ENCODE results near the gene CXCL14. TPM values are rescaled to one million over a fixed set of nuclear protein-coding genes. Genes with fewer than 3 reads are reported as not detected.
A peak's percentile ranks its signal among the peaks of the same experiment; 100 is the strongest.

The CXCL14 gene
- total RNA-seq, 2 donors from 2014 or later, result not detected

DNA sequence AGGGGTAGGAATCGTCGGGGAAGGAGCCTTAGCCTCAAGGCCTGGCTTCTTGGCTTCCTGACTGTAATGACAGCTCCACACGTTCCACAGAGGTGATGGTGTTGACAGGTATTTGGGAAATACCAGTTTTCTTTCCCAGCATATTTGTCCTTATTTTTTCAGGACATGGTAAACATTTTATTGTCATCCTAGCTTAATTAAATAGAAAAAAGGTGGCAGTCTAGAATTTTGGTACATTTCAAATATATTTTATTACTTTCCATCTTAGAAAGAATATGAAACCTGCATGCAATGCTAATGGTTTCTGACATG lies 8.4 kb downstream of the CXCL14 start:
- no peaks in the 10 kb centered on the region for H3K36me3 Mint-ChIP-seq (ENCODE audit: low read depth)

DNA sequence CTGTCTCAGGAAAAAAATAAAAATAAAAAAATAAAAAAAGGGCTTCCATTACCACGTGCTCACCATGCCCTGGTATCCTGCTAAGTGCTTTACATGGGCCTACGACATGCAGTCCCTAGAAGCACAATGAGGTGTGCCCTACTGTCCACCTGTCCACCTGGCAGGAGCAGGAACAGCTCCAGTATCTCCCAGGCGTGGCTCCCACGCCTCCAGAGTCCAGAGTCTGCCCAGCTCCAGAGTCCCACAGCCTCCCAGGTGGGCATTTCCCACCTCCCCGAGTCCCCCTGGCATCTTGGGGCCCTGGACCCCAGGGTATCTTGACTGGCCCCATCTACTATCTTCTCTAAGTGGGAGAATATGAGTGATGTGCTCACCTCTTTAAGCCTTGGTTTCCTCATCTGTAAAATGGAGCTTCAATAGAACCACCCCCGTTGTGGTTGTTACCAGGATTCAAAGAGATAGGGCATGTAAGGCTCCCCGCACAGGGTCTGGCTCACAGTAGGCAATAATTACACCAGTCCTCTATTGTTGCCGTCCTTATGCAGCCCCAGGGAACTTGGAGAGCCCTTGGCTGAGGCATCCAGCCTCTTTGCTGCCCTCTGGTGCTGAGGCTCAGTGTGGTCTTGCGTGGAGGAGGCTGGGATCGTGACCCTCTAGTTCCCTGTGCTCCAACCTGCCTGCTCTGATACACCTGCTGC lies 8.9 kb downstream of the CXCL14 start:
- Mint-ChIP-seq H3K36me3 (ENCODE audit: low read depth) (no peaks in the 10 kb centered on the region), H3K4me1 (peaks cover 9% of the 10 kb centered on the region), H3K27me3 (peaks cover 44% of the 10 kb centered on the region), H3K27ac (no peak overlapping the region), H3K4me3 (no peak overlapping the region)
- DNase-seq (no peak), ATAC-seq (no peak)
- H3K9me3 ChIP-seq (ENCODE audit: control insufficient read depth, low read length, poor library complexity, severe bottlenecking), result no peaks in the 10 kb centered on the region

More for the DNA sequence above, 8.4 kb downstream of the CXCL14 start:
- DNase-seq, result no peak
- Mint-ChIP-seq H3K4me1 (peaks cover 9% of the 10 kb centered on the region), H3K27me3 (peaks cover 43% of the 10 kb centered on the region), H3K4me3 (no peak overlapping the region), H3K27ac (no peak overlapping the region)
- H3K9me3 ChIP-seq (ENCODE audit: control insufficient read depth, low read length, poor library complexity, severe bottlenecking), result no peaks in the 10 kb centered on the region
- ATAC-seq, result no peak

DNA sequence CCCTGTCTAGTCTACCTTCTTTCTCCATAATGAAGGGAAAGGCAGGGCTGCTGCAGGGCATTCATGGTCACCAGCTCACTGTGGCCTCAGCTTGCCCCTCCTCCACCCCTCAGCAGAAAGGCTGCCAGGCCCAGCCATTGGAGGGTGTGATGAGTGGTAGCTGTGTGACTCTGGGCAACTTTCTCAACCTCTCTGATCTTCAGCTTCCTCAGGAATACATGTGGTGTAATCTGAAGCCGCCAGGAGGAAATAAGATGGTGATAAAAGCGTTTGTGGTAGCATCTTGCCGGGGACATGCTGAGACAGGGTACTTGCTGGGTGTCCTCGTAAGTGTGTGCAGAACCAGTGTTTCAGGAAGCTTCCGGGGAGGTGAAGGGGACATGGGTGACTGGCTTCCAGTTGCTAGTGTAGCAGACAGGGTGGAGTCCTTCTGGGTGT lies 9.8 kb downstream of the CXCL14 start:
- Mint-ChIP-seq H3K4me3 (no peak overlapping the region), H3K36me3 (ENCODE audit: low read depth) (no peaks in the 10 kb centered on the region), H3K4me1 (peaks cover 9% of the 10 kb centered on the region), H3K27me3 (peaks cover 47% of the 10 kb centered on the region), H3K27ac (no peak overlapping the region)
- no peaks in the 10 kb centered on the region for H3K9me3 ChIP-seq (ENCODE audit: control insufficient read depth, low read length, poor library complexity, severe bottlenecking)
- no peak for DNase-seq
- no peak for ATAC-seq

- Mint-ChIP-seq H3K4me3 (no peak overlapping the region), H3K27ac (no peak overlapping the region), H3K4me1 (peaks cover 9% of the 10 kb centered on the region), H3K27me3 (peaks cover 47% of the 10 kb centered on the region), H3K36me3 (ENCODE audit: low read depth) (no peaks in the 10 kb centered on the region)
- ATAC-seq, result no peak
- no peaks in the 10 kb centered on the region for H3K9me3 ChIP-seq (ENCODE audit: control insufficient read depth, low read length, poor library complexity, severe bottlenecking)
- no peak for DNase-seq
Measured at GRCh38 chr5:135568246-135568645, 10.5 kb downstream of the CXCL14 start.

DNA sequence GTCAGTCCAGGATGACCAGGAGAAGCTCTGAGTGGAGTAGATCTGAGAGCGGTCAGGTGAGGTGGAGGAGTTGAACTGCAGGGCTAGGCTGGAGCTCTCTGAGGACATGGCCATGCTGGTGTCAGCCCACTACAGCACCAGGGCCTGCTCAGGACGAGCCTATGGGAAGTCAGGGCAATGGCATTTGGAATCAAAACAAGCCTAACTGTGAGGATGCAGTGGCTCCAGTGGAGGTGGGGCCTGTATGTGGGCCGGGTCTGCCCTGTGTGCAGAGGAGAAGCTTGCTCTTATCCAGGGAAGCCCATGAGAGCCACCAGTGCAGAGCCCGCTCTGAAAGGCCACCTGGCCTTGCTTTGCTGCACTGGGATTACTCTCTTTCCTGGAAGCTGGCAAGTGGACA lies 11.1 kb downstream of the CXCL14 start:
- Mint-ChIP-seq H3K36me3 (ENCODE audit: low read depth) (no peaks in the 10 kb centered on the region), H3K4me3 (no peak overlapping the region), H3K4me1 (peaks cover 9% of the 10 kb centered on the region), H3K27me3 (peaks cover 45% of the 10 kb centered on the region), H3K27ac (no peak overlapping the region)
- DNase-seq (no peak), ATAC-seq (no peak)
- H3K9me3 ChIP-seq (ENCODE audit: control insufficient read depth, low read length, poor library complexity, severe bottlenecking), result no peaks in the 10 kb centered on the region

DNA sequence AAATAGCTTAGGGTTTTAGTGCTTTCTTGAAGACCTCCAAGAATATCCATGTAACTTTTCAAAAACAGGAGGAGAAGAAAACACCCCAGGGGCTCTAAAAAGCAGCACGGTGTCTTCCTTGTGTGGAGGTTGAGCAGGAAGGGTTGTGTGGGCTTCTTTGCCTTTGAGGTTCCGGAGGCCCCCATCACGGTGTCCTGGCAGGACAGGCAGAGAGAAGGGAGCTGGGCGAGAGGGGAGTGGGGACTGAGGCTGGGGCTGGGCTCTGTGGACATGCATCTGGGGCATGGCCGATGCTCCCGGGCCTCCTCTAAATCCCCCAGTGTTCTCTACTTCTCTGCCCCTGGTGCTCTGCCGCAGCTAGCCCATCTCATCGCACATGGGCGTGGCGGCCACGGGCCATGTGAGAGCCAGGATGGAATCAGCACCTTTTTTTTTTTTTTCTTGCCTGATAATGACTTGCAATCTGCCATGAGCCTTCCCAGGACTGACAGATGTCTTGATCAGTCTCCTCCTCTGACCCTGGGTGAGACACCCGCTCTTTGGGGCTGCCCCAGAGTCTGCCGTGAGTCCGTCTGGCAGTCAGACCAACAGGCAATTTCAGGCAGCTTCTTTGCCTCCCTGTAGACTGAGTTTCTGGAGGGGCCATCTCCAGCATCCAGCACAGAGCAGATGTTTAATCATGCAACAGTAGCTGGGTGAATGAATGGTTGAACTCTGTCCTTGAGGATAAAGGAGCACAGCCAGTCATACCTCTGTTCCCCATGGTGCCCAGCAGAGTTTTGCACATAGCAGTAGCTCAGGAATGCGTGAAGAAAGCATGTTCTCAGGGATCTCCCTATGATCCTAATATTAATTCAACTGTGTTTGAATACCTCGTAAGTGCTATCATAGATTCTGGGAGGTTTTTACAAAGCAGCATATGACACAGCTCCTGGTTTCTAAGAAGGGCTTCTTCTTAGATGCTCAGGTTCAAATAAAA lies 12.1 kb downstream of the CXCL14 start:
- Mint-ChIP-seq H3K36me3 (ENCODE audit: low read depth) (no peaks in the 10 kb centered on the region), H3K27ac (no peak overlapping the region), H3K4me1 (peaks cover 9% of the 10 kb centered on the region), H3K27me3 (peaks cover 36% of the 10 kb centered on the region), H3K4me3 (no peak overlapping the region)
- no peaks in the 10 kb centered on the region for H3K9me3 ChIP-seq (ENCODE audit: control insufficient read depth, low read length, poor library complexity, severe bottlenecking)
- no peak for ATAC-seq
- no peak for DNase-seq

- no peaks in the 10 kb centered on the region for H3K9me3 ChIP-seq (ENCODE audit: control insufficient read depth, low read length, poor library complexity, severe bottlenecking)
- no peaks in the 10 kb centered on the region for H3K36me3 Mint-ChIP-seq (ENCODE audit: low read depth)
- H3K4me3 Mint-ChIP-seq, result no peak overlapping the region
- DNase-seq (peak; percentile 29 to 62 (median 41)), ATAC-seq (peak; percentile 72)
- peaks cover 10% of the 10 kb centered on the region for H3K4me1 Mint-ChIP-seq
- no peak overlapping the region for H3K27ac Mint-ChIP-seq
- peaks cover 37% of the 10 kb centered on the region for H3K27me3 Mint-ChIP-seq
Measured at GRCh38 chr5:135565725-135566421, 12.9 kb downstream of the CXCL14 start.

- no peak for ATAC-seq
- Mint-ChIP-seq H3K27ac (no peak overlapping the region), H3K27me3 (peaks cover 43% of the 10 kb centered on the region), H3K4me3 (no peak overlapping the region), H3K36me3 (ENCODE audit: low read depth) (no peaks in the 10 kb centered on the region), H3K4me1 (peaks cover 13% of the 10 kb centered on the region)
- no peak for DNase-seq
- no peaks in the 10 kb centered on the region for H3K9me3 ChIP-seq (ENCODE audit: control insufficient read depth, low read length, poor library complexity, severe bottlenecking)
Measured at GRCh38 chr5:135565266-135565665, 13.5 kb downstream of the CXCL14 start.

DNA sequence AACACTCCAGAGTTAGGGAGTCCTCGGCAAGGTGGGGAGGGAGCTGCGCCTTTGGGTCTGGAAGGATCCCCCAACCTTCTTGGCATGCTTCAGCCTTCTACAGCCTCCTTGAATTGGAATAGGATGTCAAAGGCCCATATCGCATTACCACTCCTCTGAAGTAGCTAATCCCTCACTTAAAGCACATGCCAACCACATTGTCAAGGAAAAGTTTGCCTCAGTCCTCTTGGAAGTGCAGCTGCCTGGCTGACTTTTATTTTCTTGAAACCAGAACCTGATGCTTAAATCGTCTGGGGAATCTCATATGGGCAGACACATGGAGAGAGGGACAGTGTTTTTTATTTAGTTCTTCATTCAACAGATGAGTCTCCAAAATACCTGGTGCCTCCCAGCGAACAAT lies 14.5 kb downstream of the CXCL14 start:
- Mint-ChIP-seq H3K4me1 (peaks cover 13% of the 10 kb centered on the region), H3K4me3 (no peak overlapping the region)
- H3K9me3 ChIP-seq (ENCODE audit: control insufficient read depth, low read length, poor library complexity, severe bottlenecking), result no peaks in the 10 kb centered on the region

DNA sequence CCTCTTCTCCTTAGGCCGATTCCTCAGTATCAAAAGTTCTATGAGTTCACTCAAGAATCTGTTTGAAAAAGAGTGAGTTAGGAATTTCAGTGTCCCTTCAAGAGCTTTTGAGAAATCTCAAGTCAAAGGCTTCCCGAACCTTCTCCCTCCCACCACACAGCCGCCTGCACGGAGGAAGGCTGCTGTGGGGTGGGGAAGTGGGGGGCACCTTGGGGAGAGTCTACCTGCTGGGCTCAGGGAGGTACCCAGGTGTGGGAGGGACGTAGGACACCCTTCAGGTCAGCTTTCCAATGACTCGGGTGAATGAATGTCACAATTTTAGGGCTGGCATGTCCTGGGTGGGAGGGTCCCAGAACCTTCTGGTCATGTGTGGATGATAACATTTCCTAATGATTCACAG lies 17.5 kb downstream of the CXCL14 start:
- DNase-seq (no peak), ATAC-seq (no peak)
- Mint-ChIP-seq H3K4me1 (peaks cover 7% of the 10 kb centered on the region), H3K27ac (no peak overlapping the region), H3K36me3 (ENCODE audit: low read depth) (no peaks in the 10 kb centered on the region), H3K27me3 (peaks cover 53% of the 10 kb centered on the region), H3K4me3 (no peak overlapping the region)
- H3K9me3 ChIP-seq (ENCODE audit: control insufficient read depth, low read length, poor library complexity, severe bottlenecking), result no peaks in the 10 kb centered on the region

More for the DNA sequence above, 14.5 kb downstream of the CXCL14 start:
- DNase-seq, result no peak
- Mint-ChIP-seq H3K27ac (no peak overlapping the region), H3K27me3 (peaks cover 46% of the 10 kb centered on the region), H3K36me3 (ENCODE audit: low read depth) (no peaks in the 10 kb centered on the region)
- ATAC-seq, result no peak

- H3K4me1 Mint-ChIP-seq, result peaks cover 4% of the 10 kb centered on the region
- no peak overlapping the region for H3K4me3 Mint-ChIP-seq
- H3K9me3 ChIP-seq (ENCODE audit: control insufficient read depth, low read length, poor library complexity, severe bottlenecking), result no peaks in the 10 kb centered on the region
- ATAC-seq, result peak; percentile 85
- H3K27ac Mint-ChIP-seq, result no peak overlapping the region
- H3K36me3 Mint-ChIP-seq (ENCODE audit: low read depth), result no peaks in the 10 kb centered on the region
- H3K27me3 Mint-ChIP-seq, result peaks cover 54% of the 10 kb centered on the region
- peak in 1 of 3 donors; percentile 52 for DNase-seq
Measured at GRCh38 chr5:135560858-135561257, 17.9 kb downstream of the CXCL14 start.

DNA sequence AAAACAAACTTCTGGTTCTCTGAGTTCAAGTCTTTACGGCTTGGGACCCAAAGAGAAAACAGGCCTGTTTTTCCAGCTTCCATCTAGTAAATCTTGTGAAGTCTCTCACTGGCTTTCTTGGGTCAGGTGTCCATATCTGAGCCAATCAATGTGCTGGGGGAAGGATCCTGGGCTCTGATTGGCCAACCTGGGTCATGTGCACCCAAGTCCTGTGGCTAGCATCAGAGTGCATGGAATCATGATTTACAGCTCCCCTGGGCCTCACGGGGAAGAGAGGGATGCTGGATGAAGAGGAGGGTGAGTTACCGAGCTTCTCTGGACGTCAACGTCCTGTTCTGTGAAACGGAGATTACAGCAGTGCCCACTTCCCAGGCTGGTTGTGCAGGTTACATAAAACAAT lies 19.4 kb downstream of the CXCL14 start:
- Mint-ChIP-seq H3K27ac (peak overlapping the region; percentile 24), H3K36me3 (ENCODE audit: low read depth) (no peaks in the 10 kb centered on the region), H3K4me3 (no peak overlapping the region), H3K27me3 (peaks cover 46% of the 10 kb centered on the region), H3K4me1 (peaks cover 6% of the 10 kb centered on the region)
- ATAC-seq (no peak), DNase-seq (no peak)
- H3K9me3 ChIP-seq (ENCODE audit: control insufficient read depth, low read length, poor library complexity, severe bottlenecking), result no peaks in the 10 kb centered on the region
